AG09319 (cell line): ENCODE results near the gene IDNK.

ENCODE experiments used
- DNase-seq: peaks from one replicate; pipeline ENCODE4 v3.0.0-alpha.2; 2010; ENCODE audit warnings: low read depth; ENCODE audit errors: extremely low read depth
- TF ChIP-seq, protein P1 (sequence below): IDR thresholded peaks from 2 replicates; pipeline ENCODE4 v1.5.1; 2011; ENCODE audit warnings: low read depth, mild to moderate bottlenecking, inconsistent platforms, low read length, moderate library complexity

Gene IDNK

GRCh38 chr9:83662933-83663332, 40.0 kb downstream of the IDNK start:
- TF ChIP-seq, protein P1, sequence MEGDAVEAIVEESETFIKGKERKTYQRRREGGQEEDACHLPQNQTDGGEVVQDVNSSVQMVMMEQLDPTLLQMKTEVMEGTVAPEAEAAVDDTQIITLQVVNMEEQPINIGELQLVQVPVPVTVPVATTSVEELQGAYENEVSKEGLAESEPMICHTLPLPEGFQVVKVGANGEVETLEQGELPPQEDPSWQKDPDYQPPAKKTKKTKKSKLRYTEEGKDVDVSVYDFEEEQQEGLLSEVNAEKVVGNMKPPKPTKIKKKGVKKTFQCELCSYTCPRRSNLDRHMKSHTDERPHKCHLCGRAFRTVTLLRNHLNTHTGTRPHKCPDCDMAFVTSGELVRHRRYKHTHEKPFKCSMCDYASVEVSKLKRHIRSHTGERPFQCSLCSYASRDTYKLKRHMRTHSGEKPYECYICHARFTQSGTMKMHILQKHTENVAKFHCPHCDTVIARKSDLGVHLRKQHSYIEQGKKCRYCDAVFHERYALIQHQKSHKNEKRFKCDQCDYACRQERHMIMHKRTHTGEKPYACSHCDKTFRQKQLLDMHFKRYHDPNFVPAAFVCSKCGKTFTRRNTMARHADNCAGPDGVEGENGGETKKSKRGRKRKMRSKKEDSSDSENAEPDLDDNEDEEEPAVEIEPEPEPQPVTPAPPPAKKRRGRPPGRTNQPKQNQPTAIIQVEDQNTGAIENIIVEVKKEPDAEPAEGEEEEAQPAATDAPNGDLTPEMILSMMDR = no peak
- no peak for DNase-seq

GRCh38 chr9:83665580-83666200, 42.7 kb downstream of the IDNK start:
- DNase-seq = no peak
- TF ChIP-seq, protein P1 = no peak

DNA sequence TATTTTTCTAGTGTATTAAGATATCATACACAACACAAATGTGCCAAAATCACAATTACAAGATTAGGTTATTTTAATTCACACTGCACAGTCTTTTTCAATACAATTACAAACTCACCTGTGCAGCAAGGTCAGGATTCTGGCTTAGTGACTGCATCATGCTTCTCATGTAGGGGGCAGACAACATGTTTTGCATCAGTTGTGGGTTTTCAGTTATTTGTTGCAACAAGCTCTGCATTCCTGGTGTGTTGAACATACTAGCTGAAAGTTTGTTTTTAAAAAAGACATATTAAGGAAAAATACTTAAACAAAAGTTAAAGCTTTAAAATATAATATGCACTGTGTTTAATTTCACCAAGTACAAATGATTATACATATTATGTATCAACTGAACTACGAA, 46.1 kb downstream of the IDNK start:
- DNase-seq = no peak
- TF ChIP-seq, protein P1 = no peak

DNA sequence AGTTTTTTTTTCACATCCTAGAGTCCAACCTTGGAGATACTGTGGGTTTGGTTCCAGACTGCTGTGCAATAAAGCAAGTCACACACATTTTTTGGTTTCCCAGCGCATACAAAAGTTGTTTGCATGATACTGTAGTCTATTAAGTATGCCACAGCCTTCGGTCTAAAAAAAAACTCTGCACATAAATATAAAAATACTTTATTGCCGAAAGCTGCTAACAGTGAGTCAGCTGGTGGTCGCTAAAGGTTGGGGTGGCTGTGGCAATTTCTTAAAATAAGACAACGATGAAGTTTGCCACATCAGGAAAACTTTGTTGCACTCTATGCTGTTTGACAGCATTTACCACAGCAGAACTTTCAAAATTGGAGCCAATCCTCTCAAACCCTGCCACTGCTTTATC, 47.4 kb downstream of the IDNK start:
- DNase-seq = no peak
- TF ChIP-seq, protein P1 = no peak

GRCh38 chr9:83671451-83671850, 48.5 kb downstream of the IDNK start:
- TF ChIP-seq, protein P1 = no peak

DNA sequence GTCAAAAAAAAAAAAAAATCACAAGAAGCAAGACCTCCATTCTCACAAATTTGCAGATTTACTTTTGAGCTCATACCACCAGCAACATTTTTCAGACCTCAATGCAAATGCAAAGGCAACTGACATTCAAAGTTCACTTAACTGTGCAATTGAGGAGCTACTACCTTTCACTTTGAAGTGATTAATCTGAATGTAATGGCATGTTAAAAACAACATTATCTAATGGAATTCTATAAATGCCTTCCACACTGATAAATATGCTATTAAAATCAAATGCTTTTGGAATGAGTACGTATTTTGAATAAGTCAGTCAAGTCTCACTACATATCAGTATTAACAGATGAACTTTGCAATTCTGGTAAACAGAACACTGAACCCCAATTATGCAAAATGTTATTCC, 52.5 kb downstream of the IDNK start:
- DNase-seq = no peak
- TF ChIP-seq, protein P1 = no peak

More at GRCh38 chr9:83671451-83671850, 48.5 kb downstream of the IDNK start:
- no peak for DNase-seq

DNA sequence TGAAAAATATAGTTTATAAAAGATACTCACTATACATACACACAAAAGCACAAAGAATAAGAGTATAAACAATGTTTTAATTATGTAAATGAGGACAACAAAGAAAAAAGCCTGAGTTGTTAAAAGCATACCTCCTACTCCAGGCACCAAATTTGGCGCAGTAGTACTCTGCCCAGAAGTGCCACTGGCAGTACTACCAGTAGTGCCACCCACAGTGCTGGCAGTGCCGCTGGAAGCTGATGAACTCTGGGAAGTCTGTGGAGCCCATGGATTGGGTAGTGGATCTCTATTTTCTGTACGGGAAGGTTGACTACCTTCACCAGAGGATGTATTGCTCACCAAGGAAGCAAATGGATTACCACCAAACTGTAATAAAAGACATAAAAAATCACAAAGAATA, 54.7 kb downstream of the IDNK start:
- DNase-seq = no peak
- TF ChIP-seq, protein P1 = no peak
